Measurements from ENCODE around the gene LLGL2.

DNA sequence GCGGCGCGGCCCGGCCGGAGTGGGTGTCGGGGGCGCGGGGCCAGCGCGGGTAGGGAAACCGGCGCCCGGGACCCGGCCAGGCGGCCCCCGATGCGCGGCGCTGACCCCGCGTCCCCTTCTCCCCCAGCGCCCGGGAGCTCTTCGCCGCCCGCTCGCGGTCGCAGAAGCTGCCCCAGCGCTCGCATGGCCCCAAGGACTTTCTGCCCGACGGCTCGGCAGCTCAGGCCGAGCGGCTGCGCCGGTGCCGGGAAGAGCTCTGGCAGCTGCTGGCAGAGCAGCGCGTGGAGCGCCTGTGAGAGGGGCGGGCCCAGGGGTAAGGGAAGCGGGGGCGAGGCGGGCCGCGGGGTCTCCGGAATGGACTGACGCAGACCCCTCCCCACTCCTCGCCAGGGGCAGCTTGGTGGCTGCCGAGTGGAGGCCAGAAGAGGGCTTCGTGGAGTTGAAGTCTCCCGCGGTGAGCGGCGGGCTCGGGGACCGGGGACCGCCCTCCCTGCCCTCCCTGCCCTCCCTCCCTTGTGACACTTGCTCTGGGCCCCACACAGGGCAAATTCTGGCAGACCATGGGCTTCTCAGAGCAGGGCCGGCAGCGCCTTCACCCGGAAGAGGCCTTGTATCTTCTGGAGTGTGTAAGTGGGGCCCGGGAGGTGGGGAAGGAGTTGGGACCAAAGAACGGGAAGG is 8.7 kb upstream of the LLGL2 start:
- TF ChIP-seq, protein P1, sequence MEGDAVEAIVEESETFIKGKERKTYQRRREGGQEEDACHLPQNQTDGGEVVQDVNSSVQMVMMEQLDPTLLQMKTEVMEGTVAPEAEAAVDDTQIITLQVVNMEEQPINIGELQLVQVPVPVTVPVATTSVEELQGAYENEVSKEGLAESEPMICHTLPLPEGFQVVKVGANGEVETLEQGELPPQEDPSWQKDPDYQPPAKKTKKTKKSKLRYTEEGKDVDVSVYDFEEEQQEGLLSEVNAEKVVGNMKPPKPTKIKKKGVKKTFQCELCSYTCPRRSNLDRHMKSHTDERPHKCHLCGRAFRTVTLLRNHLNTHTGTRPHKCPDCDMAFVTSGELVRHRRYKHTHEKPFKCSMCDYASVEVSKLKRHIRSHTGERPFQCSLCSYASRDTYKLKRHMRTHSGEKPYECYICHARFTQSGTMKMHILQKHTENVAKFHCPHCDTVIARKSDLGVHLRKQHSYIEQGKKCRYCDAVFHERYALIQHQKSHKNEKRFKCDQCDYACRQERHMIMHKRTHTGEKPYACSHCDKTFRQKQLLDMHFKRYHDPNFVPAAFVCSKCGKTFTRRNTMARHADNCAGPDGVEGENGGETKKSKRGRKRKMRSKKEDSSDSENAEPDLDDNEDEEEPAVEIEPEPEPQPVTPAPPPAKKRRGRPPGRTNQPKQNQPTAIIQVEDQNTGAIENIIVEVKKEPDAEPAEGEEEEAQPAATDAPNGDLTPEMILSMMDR (IDR thresholded peaks at IDR 0.05): no peak
- TF ChIP-seq POLR2A (IDR thresholded peaks at IDR 0.05) (no peak), POLR2AphosphoS5 (IDR thresholded peaks at IDR 0.05) (no peak)
